Ovary (tissue), 3 donors: ENCODE data around the gene NANP.

Experiments
- CTCF ChIP-seq, 3 donors: fragments of 450-650 bp in 2 of 3; fragments of 200-600 bp in 1 of 3; IDR thresholded peaks; one replicate each; pipeline versions ENCODE4 v1.5.1 to v1.8.0; 2016 to 2022; ENCODE audit warnings: antibody characterized with exemption in 3 of 3, mild to moderate bottlenecking in 1 of 3
- EP300 ChIP-seq: sonication (generic); formaldehyde crosslinking; IDR thresholded peaks from one replicate; pipeline ENCODE4 v1.6.1; 2017; ENCODE audit warnings: antibody characterized with exemption
- POLR2A ChIP-seq: fragments of 450-650 bp; IDR thresholded peaks from one replicate; pipeline ENCODE4 v1.6.1; 2017; ENCODE audit warnings: antibody characterized with exemption, mild to moderate bottlenecking, moderate library complexity
- donor health status: DM: no; HTN: no; CAD: no.

DNA sequence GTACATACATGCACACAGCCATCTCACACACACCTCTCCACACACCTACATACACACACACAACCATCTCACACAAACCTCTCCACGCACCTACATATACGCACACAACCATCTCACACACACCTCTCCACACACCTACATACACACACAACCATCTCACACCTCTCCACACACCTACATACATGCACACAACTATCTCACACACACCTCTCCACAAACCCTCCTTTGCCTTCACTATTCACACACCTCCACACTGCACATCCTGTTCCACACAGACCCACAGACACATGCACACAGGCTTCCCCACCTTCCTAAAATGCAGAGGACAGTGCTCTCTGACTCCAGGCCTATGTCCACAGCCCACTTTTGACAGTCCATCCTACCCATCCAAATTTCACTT, 22.2 kb downstream of the NANP start:
- TF ChIP-seq CTCF (IDR thresholded peaks at IDR 0.05) (no peak), POLR2A (no peak), EP300 (no peak)
